EL (cell line): ENCODE data around the gene SYNE2.

Source experiments
- DNase-seq: peaks from one replicate; pipeline ENCODE4 v3.0.0-alpha.2; 2016

Gene SYNE2

GRCh38 chr14:63909984-63910383 lies 57.2 kb downstream of the SYNE2 start:
- peak; percentile 7 for DNase-seq

- DNase-seq: no peak
These were observed 58.0 kb downstream of the SYNE2 start for GRCh38 chr14:63910583-63911363.

- DNase-seq: no peak
These were observed 58.6 kb downstream of the SYNE2 start for GRCh38 chr14:63911404-63911803.

- no peak for DNase-seq
These were observed 59.5 kb downstream of the SYNE2 start for GRCh38 chr14:63912286-63912685.

- no peak for DNase-seq
These were observed 65.6 kb downstream of the SYNE2 start for GRCh38 chr14:63918411-63918810.

- DNase-seq: no peak
These were observed 70.1 kb downstream of the SYNE2 start for GRCh38 chr14:63922696-63923421.

- no peak for DNase-seq
These were observed 70.6 kb downstream of the SYNE2 start for GRCh38 chr14:63923422-63923752.

- DNase-seq: no peak
These were observed 71.6 kb downstream of the SYNE2 start for GRCh38 chr14:63924375-63924774.

GRCh38 chr14:63926641-63927040 lies 73.8 kb downstream of the SYNE2 start:
- DNase-seq: no peak

GRCh38 chr14:63928744-63929174 lies 76.0 kb downstream of the SYNE2 start:
- DNase-seq: no peak

GRCh38 chr14:63933110-63933509 lies 80.3 kb downstream of the SYNE2 start:
- no peak for DNase-seq

- no peak for DNase-seq
These were observed 80.9 kb downstream of the SYNE2 start for GRCh38 chr14:63933711-63934110.

GRCh38 chr14:63938198-63939005 lies 85.6 kb downstream of the SYNE2 start:
- DNase-seq: peak; percentile 13

GRCh38 chr14:63939006-63939270 lies 86.1 kb downstream of the SYNE2 start:
- no peak for DNase-seq

GRCh38 chr14:63940387-63940786 lies 87.6 kb downstream of the SYNE2 start:
- no peak for DNase-seq

- no peak for DNase-seq
These were observed 88.2 kb downstream of the SYNE2 start for GRCh38 chr14:63941023-63941422.

- no peak for DNase-seq
These were observed 96.9 kb downstream of the SYNE2 start for GRCh38 chr14:63949696-63950095.

- no peak for DNase-seq
These were observed 98.2 kb downstream of the SYNE2 start for GRCh38 chr14:63951021-63951420.

- DNase-seq: no peak
These were observed 98.6 kb downstream of the SYNE2 start for GRCh38 chr14:63951429-63951828.

- no peak for DNase-seq
These were observed 99.5 kb downstream of the SYNE2 start for GRCh38 chr14:63952053-63952932.

- no peak for DNase-seq
These were observed 100.2 kb downstream of the SYNE2 start for GRCh38 chr14:63952933-63953437.

GRCh38 chr14:63956326-63956725 lies 103.5 kb downstream of the SYNE2 start:
- no peak for DNase-seq
